GM12872 (cell line): ENCODE measurements around the gene DYNC1I1.

ENCODE experiments used
- TF ChIP-seq, protein P1 (sequence below): IDR thresholded peaks from 3 replicates; pipeline ENCODE4 v1.5.1; 2011; ENCODE audit warnings: low read depth, mild to moderate bottlenecking, low read length, moderate library complexity; ENCODE audit not compliant: insufficient read depth

Gene DYNC1I1

DNA sequence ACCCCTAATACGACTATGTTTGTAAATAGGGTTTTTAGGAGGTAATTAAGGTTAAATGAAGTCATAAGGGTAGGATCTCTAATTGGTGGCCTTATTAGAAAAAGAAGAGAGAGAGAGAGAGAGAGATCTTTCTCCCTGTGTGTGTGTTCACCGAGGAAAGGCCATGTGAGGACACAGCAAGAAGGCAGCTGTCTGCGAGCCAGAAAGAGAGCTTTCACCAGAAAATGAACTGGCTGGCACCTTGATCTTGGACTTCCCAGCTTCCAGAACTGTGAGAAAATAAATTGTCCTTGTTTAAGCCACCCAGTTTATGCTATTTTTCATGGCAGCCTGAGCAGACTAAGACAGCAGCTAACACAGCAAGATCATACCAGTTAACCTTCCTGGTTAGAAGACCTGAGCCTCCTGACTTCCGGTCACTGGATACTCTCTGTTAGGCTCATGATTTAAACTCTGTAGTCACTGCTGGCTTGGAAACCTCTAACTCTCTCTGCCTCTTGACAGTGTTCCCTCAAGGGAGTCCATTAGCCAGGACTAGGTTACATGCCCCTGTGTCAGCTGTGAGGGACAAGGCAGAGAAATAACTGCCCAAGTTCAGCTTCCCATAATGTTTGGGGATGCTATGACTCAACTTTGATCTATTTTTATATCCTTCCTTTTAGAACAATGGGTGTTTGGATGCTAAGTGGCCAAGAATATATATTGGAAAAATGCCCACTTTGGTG lies 102.3 kb downstream of the DYNC1I1 start:
- TF ChIP-seq, protein P1, sequence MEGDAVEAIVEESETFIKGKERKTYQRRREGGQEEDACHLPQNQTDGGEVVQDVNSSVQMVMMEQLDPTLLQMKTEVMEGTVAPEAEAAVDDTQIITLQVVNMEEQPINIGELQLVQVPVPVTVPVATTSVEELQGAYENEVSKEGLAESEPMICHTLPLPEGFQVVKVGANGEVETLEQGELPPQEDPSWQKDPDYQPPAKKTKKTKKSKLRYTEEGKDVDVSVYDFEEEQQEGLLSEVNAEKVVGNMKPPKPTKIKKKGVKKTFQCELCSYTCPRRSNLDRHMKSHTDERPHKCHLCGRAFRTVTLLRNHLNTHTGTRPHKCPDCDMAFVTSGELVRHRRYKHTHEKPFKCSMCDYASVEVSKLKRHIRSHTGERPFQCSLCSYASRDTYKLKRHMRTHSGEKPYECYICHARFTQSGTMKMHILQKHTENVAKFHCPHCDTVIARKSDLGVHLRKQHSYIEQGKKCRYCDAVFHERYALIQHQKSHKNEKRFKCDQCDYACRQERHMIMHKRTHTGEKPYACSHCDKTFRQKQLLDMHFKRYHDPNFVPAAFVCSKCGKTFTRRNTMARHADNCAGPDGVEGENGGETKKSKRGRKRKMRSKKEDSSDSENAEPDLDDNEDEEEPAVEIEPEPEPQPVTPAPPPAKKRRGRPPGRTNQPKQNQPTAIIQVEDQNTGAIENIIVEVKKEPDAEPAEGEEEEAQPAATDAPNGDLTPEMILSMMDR: no peak

DNA sequence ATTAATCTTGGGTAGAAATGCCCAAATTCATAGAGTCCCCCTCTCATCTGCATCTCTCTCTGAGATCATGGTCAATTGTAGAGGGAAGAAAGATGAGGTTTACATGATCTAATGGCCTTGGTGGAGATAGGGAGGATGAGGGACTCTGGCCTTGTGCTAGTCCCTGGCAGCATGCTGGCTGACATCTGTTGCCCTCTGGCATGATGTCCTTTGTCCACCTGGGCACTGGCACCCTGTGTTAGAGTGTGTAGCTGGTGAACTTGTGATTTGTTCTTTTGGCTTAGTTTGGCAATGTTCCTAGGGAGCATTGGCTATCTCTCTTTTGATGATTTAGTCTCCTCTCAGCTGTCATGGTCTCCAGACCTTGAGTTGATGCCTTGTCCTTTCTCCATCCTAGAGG lies 103.2 kb downstream of the DYNC1I1 start:
- TF ChIP-seq, protein P1: no peak

DNA sequence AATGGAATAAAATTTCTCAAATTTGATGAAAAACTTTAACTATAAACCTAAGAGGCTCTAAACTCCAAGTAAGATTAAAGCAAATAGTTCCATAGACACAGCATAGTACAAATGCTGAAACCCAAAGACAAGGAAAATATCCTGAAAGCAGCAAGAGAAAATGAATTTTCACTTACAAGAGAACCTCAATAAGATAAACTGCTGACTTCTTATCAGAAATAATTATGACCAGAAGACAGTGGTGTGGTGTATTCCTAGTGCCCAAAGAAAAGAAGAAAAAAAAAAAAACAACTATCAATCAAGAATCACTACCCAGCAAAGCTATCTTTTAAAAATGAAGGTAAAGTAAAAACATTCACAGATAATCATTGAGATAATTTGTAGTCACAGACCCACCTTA lies 106.3 kb downstream of the DYNC1I1 start:
- TF ChIP-seq, protein P1: no peak

DNA sequence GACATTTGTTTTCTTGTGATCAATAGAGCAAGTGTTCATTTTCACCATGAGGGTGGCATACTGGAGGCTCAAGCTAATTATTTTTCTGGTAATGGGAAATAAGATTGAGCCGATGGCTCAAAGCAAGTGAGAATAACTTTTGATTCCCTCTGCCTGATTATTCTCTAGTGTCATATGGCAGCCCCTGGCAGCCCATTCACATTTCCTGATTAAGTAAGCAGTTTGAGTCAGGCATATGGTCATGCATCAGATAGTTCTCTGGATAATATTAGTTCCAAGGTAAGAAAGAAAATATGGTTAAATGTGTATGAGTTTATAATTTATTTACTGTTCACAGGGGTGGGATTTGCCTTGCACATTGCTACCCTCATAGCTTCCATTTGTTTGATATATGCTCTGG lies 109.2 kb downstream of the DYNC1I1 start:
- TF ChIP-seq, protein P1: no peak

DNA sequence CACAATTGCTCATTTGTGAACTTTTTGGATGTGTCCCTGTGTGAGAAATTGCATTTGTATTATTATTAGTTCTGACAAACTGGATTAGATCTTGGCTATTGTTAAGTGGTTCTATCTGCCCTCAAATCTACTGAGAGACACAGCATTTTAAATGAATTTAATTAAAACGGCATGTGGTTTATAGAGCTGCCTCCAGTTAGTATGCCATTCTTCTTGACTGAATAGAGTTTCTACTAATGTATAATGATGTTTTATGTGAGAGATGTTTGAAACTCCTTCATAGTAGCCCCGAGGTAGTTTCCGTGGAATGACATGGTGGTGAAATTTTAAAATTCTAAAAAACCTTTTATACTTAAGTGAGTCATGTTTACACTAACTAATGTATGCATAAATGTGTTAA lies 110.9 kb downstream of the DYNC1I1 start:
- TF ChIP-seq, protein P1: no peak

DNA sequence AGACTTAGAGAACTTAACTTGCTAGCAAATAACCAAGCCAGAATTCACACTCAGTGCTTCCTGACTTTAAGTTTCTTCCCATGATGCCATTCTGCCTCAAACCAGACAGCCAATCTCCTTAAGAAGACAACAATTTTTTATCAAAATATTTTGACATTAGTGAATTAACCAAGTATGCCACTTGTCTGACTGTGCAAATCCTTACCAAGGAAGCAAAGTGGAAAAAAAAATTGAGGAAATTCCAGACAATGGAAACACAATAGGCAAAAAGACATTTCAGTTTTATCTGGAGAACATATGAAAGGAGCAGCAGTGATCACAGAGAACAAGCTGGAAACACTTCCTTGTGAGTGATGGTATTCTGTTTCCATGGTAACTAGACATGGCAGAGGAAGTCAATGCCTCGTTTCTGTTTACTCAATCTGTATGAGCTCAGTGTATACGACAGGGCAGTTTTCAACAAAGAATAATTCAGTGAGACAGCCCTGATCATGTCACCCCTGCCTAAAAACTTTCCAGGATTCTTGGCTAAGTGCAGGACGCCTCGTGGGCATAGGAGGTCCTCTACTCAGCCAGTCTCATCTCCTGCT lies 114.2 kb downstream of the DYNC1I1 start:
- TF ChIP-seq, protein P1: no peak

DNA sequence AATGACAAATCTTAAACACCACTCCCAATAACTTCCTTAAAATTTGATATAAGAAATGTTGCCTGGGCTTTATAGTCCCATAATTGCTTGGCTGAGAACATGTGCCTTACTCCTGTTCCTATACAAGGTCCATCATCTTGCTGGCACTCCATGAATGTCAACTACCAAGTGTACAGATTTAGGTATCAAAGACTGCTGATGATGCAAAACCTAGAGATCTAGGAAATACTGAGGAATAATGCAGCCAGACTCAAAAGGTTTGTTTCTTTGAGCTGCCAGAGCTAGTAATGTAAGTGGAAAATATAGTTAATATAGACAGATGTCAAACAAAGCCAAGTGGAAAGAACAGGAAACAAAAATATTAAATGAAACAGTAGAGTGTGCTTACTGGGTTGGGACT lies 121.1 kb downstream of the DYNC1I1 start:
- TF ChIP-seq, protein P1: no peak
